NCI-H2029 (cell line): ENCODE data around the gene SLC25A12.

Experiments
- DNase-seq: peaks from one replicate; lab custom pipeline; 2025; lab: John Stamatoyannopoulos, UW

The SLC25A12 gene

DNA sequence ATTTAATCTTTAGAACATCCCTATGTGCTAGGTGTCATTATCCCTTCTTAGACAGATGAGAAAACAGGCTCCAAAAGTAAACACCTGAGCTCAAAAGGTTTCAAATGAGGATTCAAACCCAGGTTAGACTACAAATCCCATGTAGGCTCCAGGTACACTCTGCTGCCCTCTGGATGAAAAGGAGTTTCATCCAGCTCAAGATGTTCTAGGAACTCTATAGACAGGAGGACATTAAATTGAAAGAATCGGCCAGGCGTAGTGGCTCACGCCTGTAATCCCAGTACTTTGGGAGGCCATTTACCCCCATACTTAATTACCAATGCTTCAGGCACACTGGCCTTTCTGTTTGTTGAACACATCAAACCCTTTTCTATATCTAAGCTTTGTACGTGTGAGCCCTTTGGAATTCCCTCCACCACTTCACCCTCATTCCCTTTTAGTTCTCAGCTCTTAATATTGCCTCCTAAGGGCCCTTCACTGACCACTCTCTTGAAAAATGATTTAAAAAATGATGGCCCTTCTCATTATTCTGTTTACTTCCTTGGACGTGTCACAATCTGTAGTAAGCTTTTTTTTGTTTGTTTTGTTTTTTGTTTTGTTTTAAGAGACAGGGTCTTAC is 10.7 kb downstream of the SLC25A12 start:
- peak; percentile 47 for DNase-seq

- no peak for DNase-seq
Observed at GRCh38 chr2:171882089-171882769, 11.8 kb downstream of the SLC25A12 start.

GRCh38 chr2:171880774-171881173 is 13.3 kb downstream of the SLC25A12 start:
- DNase-seq = no peak

DNA sequence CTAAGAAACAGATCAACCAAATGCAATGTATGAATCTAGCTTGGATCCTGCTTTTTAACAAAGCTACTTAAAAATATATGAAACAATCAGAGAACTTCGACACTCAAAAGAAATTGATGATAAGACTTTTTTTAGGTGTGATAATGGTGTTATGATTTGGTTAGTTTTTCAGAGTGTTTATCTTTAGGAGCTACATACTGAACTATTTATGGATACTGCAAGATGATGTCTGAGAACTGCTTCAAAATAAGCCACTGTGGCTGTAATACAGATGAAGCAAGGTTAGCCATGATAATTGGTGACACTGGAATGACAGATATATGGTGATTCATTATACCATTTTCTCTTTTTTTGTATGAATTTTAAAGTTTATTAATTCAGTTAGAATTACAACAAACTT is 14.2 kb downstream of the SLC25A12 start:
- DNase-seq = no peak

DNA sequence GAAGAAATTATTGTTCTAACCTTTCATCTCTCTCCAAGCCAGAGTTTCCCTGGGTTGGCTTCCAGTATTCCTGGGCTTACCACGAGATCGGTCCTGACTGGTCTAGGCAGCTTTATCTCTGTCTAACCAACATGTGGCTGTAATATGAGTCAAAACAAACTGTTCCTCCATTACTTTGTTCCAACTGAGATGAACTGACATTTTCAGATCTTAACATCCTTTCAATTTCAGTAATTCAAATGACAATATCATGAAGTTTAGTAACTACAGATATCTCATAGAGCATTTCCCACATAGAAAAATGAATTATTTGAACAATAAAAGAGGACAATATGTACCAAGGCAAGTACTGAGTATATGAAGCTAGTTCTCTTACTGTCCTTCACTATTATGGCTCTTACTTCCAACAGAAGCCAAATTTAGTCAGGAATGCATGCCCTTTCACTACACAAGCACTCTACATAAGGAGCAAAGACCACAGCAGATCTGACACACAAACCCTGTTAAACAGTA is 15.5 kb downstream of the SLC25A12 start:
- DNase-seq = peak; percentile 76

- DNase-seq = no peak
Observed at GRCh38 chr2:171874963-171875362, 19.1 kb downstream of the SLC25A12 start.

DNA sequence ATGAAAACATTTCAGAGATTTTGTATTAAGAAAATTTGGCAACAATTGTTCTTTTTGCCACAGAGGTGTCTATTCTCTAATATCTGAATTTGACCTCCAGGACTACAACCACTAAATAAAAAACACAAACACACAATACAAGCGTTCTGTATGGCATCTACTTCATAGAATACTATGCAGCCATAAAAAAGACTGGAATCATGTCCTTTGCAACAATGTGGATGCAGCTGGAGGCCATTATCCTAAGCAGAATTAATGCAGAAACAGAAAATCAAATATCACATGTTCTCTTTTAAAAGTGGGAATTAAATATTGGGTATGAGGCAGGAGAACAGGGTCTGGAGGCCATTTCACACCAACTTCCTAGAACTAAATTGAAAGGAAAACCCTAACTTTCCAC is 19.5 kb downstream of the SLC25A12 start:
- DNase-seq = no peak

DNA sequence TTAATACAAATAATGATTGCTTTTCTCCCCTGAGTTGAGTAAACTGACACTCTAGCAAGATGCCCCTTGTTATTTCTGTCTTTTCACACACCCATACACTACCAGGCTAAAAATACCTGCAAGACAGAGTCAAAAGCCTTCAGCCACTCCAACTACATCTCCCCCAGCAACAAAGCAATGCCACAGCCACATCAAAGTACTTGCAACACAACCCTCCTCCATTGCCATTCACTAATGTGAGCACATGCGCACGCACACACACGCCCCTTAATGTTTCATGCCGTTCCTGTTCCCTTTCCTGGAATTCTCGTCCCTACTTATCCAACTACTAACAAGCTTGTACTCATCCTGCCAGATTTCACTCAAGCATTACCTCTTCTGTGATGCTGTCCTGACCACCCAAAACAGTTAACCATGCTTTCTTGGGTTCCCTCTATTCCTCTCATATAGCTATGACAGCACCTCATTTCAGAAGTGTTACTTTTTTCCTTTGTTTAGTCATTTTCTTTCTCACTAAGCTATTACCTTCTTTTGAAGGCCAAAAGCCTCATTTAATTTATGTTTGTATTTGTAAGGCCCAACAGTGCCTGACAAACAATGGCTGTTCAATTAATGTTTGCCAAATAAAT is 29.6 kb downstream of the SLC25A12 start:
- no peak for DNase-seq

DNA sequence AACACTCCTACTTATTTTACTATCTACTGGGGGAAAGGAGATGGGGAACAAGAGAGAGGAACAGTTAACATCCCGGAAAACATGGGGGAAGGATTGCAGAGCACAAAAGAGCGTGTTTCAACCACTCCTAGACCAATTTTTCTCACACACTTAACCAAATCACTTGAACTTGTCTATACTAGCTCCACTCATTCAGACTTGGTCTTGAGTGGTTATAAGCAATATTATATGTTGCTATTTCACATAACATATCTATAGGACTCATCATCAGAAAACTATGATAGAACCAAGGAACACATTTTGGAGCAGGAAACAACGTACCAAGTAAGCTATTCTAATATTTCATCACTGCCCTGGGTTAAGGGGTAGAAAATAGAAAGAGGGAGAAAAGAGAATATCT is 31.5 kb downstream of the SLC25A12 start:
- no peak for DNase-seq

- no peak for DNase-seq
Observed at GRCh38 chr2:171858397-171858958, 35.6 kb downstream of the SLC25A12 start.

- DNase-seq = no peak
Observed at GRCh38 chr2:171855401-171855800, 38.6 kb downstream of the SLC25A12 start.

- DNase-seq = no peak
Observed at GRCh38 chr2:171852366-171852888, 41.6 kb downstream of the SLC25A12 start.

GRCh38 chr2:171847627-171848026 is 46.4 kb downstream of the SLC25A12 start:
- DNase-seq = no peak

GRCh38 chr2:171846894-171847293 is 47.1 kb downstream of the SLC25A12 start:
- no peak for DNase-seq

GRCh38 chr2:171841996-171842395 is 52.0 kb downstream of the SLC25A12 start:
- DNase-seq = no peak

GRCh38 chr2:171837736-171838135 is 56.3 kb downstream of the SLC25A12 start:
- DNase-seq = no peak

GRCh38 chr2:171836146-171836910 is 57.7 kb downstream of the SLC25A12 start:
- no peak for DNase-seq

GRCh38 chr2:171835386-171835785 is 58.7 kb downstream of the SLC25A12 start:
- DNase-seq = no peak

DNA sequence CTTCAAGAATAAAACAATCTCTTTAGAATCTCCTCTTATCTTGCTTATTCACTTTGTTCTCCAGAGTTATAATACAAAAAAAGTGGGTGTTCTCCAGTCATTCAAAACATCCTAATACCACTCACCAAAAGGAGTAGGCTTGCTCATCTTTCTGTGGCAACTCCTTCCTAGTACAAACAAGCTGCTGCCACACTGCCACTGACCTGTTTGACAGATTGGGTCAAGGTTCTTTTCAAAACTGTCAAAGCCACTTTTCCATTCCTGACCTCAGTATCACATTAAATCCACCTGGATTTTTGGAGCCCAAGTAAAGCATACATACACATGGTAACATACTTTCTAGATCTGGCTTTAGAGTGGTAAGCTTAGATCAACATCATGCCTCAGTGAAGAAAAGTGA is 59.8 kb downstream of the SLC25A12 start:
- DNase-seq = no peak

DNA sequence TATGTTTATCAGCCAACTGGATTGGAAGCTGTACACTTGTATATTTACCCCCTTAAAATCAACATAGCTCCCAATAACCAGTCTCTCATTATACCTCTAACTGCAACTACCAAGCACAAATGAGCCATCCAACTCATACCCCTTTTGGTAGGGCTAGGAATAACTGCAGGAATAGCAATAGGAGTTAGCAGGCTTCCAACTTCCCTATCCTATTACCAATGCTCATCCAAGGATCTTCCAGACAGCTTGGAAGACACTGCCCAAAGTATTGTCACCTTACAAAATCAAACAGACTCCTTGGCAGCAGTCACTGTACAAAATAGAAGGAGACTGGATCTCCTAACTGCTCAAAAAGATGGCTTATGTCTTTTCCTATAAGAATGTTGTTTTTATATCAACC is 61.6 kb downstream of the SLC25A12 start:
- DNase-seq = no peak

GRCh38 chr2:171830039-171830438 is 64.0 kb downstream of the SLC25A12 start:
- no peak for DNase-seq

DNA sequence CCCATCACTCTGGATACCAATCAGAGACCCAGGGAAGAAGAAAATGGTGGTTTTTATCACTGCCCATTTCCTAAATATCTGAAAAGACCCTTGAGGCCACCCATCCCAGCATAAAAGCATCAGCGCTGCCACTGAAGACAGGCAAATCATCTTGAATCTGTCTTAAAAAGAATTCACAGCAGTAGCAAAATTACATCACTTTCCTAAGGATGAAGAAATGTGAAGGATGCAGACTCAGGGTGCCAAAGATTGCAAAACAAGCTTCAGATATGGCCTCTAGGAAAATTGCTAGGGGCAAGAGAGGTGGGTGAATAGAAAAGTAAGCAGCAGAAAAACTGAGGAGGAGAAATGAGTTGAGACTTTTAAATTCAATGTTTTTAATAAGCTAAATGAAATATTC is 70.0 kb downstream of the SLC25A12 start:
- no peak for DNase-seq
